Ishikawa (cell line): ENCODE results near the gene REELD1.

Experiments used
- EP300 ChIP-seq: IDR thresholded peaks from 2 replicates; pipeline ENCODE4 v1.6.1; 2012; ENCODE audit warnings: borderline replicate concordance
- MAX ChIP-seq: IDR thresholded peaks from 2 replicates; pipeline ENCODE4 v1.6.1; 2012

DNA sequence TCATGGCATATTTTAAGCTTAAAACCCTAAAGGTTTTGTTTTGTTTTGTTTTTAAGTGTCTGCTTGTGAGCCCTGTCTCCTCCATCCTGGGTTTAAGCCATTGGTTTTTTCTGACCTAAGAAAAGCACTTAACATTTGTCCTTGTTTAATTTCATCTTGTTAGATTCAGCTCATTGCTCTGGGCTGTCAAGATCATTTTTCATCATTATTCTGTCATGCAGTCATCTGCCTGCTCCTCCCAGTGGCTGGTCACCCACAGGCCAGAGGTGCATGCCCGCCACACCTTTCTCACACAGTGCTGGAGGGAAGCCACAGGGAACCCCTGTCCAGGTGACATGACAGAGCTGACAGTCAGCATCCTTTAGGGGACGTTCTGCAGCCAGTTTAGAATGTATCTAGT, 11.7 kb upstream of the REELD1 start:
- no peak for TF ChIP-seq MAX
- TF ChIP-seq EP300, result no peak
